ENCODE data around the gene TSPO. TPM values are rescaled to one million over a fixed set of nuclear protein-coding genes. Genes with fewer than 3 reads are reported as not detected.
"Not testable (repeated sequence)": the region's sequence is repeated elsewhere in the genome, so short reads cannot be mapped to it uniquely, and the experiment has no call there.

TSPO gene
- total RNA-seq: 100 to 1,000 TPM; 101 to 115 TPM

- peak; percentile 61 for DNase-seq
- H3K9me3 Mint-ChIP-seq: no peaks in the 10 kb centered on the region
Observed at GRCh38 chr22:43151251-43152002, at the start of gene TSPO. TSPO (plus strand) TSS chr22:43151559; CDS start chr22:43159239, 7,680 bp downstream.

DNA sequence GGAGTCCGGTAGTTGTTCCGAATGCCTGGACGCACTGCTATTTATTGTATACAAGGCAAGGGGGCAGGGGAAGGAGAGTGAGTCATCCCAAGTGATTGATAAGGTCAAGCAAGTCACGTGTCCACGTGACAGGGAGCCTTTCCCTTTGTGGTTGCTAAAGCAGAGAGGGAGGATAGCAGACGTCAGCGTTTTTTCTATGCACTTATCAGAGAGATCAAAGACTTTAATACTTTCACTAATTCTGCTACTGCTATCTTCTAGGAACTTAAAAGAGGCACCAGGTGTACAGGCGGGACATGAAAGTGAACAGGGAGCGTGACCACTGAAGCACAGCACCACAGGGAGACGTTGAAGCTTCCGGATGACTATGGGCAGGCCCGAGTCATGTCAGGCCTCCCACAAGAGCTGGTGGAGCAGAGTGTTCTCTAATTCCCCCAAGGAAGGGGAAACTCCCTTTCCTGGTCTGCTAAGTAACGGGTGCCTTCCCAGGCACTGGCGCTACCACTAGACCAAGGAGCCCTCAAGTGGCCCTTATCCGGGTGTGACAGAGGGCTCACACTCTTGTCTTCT, 47.2 kb upstream of the TSPO start:
- DNase-seq, H3K27me3 Mint-ChIP-seq, H3K4me1 Mint-ChIP-seq, H3K36me3 Mint-ChIP-seq, H3K4me3 Mint-ChIP-seq, H3K9me3 Mint-ChIP-seq, H3K27ac Mint-ChIP-seq: not testable (repeated sequence)

More at GRCh38 chr22:43151251-43152002, at the start of gene TSPO:
- peak within 1 kb of the TSS; percentile 90 for H3K27ac Mint-ChIP-seq
- H3K4me1 Mint-ChIP-seq: peaks cover 19% of the 10 kb centered on the region
- H3K4me3 Mint-ChIP-seq: peak within 1 kb of the TSS; percentile 85
- peaks cover 1% of the 10 kb centered on the region for H3K36me3 Mint-ChIP-seq
- no peaks in the 10 kb centered on the region for H3K27me3 Mint-ChIP-seq

DNA sequence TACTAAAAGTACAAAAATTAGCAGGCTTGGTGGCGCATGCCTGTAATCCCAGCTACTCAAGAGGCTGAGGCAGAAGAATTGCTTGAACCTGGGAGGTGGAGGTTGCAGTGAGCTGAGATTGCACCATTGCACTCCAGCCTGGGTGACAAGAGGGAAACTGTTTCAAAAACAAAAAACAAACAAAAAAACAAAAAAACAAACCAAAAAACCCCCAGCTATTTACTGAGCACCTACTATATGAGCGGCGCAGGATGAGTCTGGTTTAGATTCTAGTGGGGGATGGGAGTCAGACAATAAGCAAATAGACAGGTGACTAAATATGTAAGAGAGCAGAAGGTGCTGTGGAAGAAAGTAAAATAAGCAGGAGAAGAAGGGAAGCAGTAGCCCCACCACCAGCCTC, 46.4 kb upstream of the TSPO start:
- H3K27ac Mint-ChIP-seq, H3K9me3 Mint-ChIP-seq, H3K27me3 Mint-ChIP-seq, H3K4me3 Mint-ChIP-seq, H3K36me3 Mint-ChIP-seq, DNase-seq, H3K4me1 Mint-ChIP-seq: not testable (repeated sequence)

- Mint-ChIP-seq H3K4me3 (no peak overlapping the region), H3K27me3 (no peaks in the 10 kb centered on the region)
- no peak for DNase-seq
Observed at GRCh38 chr22:43106302-43106701, 45.1 kb upstream of the TSPO start.

GRCh38 chr22:43109511-43109910, 41.8 kb upstream of the TSPO start:
- H3K27ac Mint-ChIP-seq: no peak overlapping the region
- H3K4me1 Mint-ChIP-seq: peaks cover 6% of the 10 kb centered on the region
- DNase-seq: no peak
- no peaks in the 10 kb centered on the region for H3K36me3 Mint-ChIP-seq
- no peak overlapping the region for H3K4me3 Mint-ChIP-seq
- H3K27me3 Mint-ChIP-seq: peaks cover 3% of the 10 kb centered on the region
- H3K9me3 Mint-ChIP-seq: no peaks in the 10 kb centered on the region

More at GRCh38 chr22:43106302-43106701, 45.1 kb upstream of the TSPO start:
- H3K36me3 Mint-ChIP-seq: no peaks in the 10 kb centered on the region
- peaks cover 10% of the 10 kb centered on the region for H3K4me1 Mint-ChIP-seq
- no peaks in the 10 kb centered on the region for H3K9me3 Mint-ChIP-seq
- H3K27ac Mint-ChIP-seq: no peak overlapping the region

DNA sequence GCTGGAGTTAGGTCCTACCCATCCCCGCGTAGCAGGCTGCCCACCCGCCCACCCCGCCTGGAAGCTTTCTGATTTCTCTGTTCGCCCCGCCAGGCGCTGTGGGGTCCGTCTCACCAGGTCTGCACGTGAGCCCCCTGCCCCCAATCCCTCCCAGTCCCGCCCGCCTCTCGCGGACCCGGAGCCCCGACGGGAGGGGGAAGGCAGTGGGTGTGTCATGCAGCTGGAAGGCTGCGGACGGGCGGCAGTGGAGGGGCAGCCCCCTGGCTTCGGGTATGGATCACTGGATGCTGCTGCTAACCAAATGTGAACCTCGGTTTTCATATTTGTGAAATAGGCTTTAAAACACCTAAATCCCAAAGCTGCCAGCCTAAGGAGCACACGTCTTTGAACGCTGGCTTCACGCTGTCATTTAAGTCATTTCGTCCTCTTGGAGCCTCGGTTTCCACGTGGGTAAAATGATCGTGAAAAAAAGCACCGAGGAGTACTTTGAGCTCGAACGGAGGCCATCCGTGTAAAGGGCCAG, 41.4 kb upstream of the TSPO start:
- DNase-seq: no peak
- H3K4me3 Mint-ChIP-seq: peak overlapping the region; percentile 68

DNA sequence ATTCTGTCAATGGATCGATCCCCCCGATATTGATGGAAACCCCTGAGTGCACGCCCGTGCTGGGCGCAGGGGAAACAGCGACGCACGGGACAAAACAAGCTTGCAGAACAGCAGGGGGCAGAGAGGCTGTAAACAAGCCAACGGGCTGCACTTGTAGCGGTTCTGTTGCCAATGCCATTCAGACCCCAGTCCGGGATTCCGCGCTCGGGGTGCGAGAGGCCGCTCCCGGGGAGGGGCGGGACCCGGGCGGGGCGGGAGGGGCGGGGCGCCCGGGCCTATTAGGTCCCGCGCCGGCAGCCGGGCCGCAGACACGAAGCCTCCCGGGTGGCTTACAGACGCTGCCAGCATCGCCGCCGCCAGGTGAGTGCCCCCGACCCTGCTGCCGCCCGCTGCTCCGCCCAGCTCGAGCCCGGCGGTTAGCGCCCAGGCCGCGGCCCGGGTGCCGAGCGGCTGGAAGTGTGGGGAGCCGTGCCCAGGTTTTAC, 40.9 kb upstream of the TSPO start, which contains the start of gene BIK:
BIK (plus strand) TSS at position 307 of the 483 bp plus-strand sequence. CDS start 13,273 bp downstream, outside the sequence.
- H3K27ac Mint-ChIP-seq: no peak within 1 kb of the TSS

More for the DNA sequence above, 41.4 kb upstream of the TSPO start:
- H3K27ac Mint-ChIP-seq: no peak overlapping the region
- peaks cover 6% of the 10 kb centered on the region for H3K4me1 Mint-ChIP-seq
- H3K27me3 Mint-ChIP-seq: peaks cover 3% of the 10 kb centered on the region
- no peaks in the 10 kb centered on the region for H3K36me3 Mint-ChIP-seq
- H3K9me3 Mint-ChIP-seq: no peaks in the 10 kb centered on the region

DNA sequence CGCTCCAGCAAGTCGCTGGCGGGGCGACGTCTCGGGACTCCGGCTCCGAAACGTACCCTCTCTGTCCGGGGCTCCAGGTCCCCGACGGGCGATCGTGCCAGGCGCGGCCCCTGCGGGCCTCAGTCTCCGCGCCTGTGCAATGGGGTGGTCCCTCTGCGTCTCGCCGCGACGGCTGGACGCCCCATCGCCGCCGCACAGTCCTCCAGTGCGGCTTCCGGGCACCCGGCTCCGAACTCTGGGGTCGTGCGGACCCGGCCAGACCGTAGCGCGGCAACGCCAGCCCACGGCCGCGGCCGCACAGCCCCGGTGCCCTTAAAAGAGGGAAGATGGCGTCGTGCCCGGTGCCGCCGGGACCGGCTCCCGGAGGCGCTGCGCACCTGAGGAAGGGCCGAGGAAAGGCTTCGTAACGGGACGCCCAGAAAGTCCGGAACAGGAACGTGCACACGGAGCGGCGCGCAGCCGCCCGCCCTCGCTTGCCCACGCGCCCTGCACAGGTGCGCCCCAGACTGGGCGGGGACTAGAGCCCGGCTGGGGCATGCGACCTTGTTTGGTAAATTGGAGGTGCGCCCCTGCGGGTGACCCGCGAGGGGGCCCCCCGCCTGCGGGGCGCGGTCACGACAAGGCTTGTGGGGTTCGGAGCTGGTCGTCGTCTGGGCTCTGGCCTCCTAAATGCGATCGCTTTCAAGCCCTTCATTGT, 40.3 kb upstream of the TSPO start:
- no peak overlapping the region for H3K27ac Mint-ChIP-seq
- no peaks in the 10 kb centered on the region for H3K9me3 Mint-ChIP-seq
- H3K27me3 Mint-ChIP-seq: peaks cover 3% of the 10 kb centered on the region
- no peaks in the 10 kb centered on the region for H3K36me3 Mint-ChIP-seq
- H3K4me3 Mint-ChIP-seq: peak overlapping the region; percentile 45
- H3K4me1 Mint-ChIP-seq: peaks cover 6% of the 10 kb centered on the region
- peak; percentile 53 for DNase-seq

More for the DNA sequence above, 40.9 kb upstream of the TSPO start, which contains the start of gene BIK:
- peak within 1 kb of the TSS; percentile 68 for H3K4me3 Mint-ChIP-seq
- peaks cover 6% of the 10 kb centered on the region for H3K4me1 Mint-ChIP-seq
- no peaks in the 10 kb centered on the region for H3K36me3 Mint-ChIP-seq
- H3K27me3 Mint-ChIP-seq: peaks cover 3% of the 10 kb centered on the region
- DNase-seq: peak; percentile 24
- H3K9me3 Mint-ChIP-seq: no peaks in the 10 kb centered on the region

GRCh38 chr22:43113526-43114251, 37.7 kb upstream of the TSPO start:
- Mint-ChIP-seq H3K4me1 (peaks cover 6% of the 10 kb centered on the region), H3K27ac (no peak overlapping the region), H3K27me3 (peaks cover 3% of the 10 kb centered on the region), H3K4me3 (no peak overlapping the region), H3K36me3 (no peaks in the 10 kb centered on the region), H3K9me3 (no peaks in the 10 kb centered on the region)
- DNase-seq: no peak

- H3K4me1 Mint-ChIP-seq: peaks cover 6% of the 10 kb centered on the region
- no peak for DNase-seq
- H3K27me3 Mint-ChIP-seq: peaks cover 3% of the 10 kb centered on the region
- H3K36me3 Mint-ChIP-seq: no peaks in the 10 kb centered on the region
- H3K9me3 Mint-ChIP-seq: no peaks in the 10 kb centered on the region
- H3K27ac Mint-ChIP-seq: no peak overlapping the region
- H3K4me3 Mint-ChIP-seq: no peak overlapping the region
Observed at GRCh38 chr22:43114958-43115357, 36.4 kb upstream of the TSPO start.

DNA sequence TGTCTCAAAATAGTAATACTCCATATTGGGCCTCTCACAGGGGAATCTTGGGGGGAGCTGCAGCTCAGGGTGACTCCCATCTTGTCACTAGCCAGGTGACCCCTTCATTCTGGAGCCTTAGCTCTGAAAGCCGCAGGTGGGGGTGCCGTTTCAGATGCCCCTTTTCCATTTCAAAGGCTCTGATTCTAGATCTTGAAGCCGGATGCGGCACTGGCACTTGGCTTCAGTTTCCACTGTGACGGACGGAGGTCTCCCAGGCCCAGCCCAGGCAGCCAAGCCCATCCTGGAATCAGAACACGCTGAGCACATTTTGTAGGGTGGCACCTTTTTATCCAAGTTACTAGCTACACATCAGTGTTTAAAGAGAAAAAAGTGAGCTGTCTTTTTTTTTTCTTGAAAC, 34.4 kb upstream of the TSPO start:
- no peaks in the 10 kb centered on the region for H3K4me1 Mint-ChIP-seq
- no peaks in the 10 kb centered on the region for H3K27me3 Mint-ChIP-seq
- no peak for DNase-seq
- H3K9me3 Mint-ChIP-seq: no peaks in the 10 kb centered on the region
- H3K4me3 Mint-ChIP-seq: no peak overlapping the region
- no peak overlapping the region for H3K27ac Mint-ChIP-seq
- no peaks in the 10 kb centered on the region for H3K36me3 Mint-ChIP-seq

- DNase-seq: no peak
- H3K4me1 Mint-ChIP-seq: no peaks in the 10 kb centered on the region
- H3K36me3 Mint-ChIP-seq: no peaks in the 10 kb centered on the region
Observed at GRCh38 chr22:43118024-43118849, 33.1 kb upstream of the TSPO start.

GRCh38 chr22:43118953-43119458, 32.4 kb upstream of the TSPO start:
- Mint-ChIP-seq H3K4me1 (no peaks in the 10 kb centered on the region), H3K27me3 (no peaks in the 10 kb centered on the region), H3K27ac (no peak overlapping the region), H3K36me3 (no peaks in the 10 kb centered on the region), H3K9me3 (no peaks in the 10 kb centered on the region), H3K4me3 (no peak overlapping the region)
- DNase-seq: no peak

More at GRCh38 chr22:43118024-43118849, 33.1 kb upstream of the TSPO start:
- Mint-ChIP-seq H3K4me3 (no peak overlapping the region), H3K27ac (no peak overlapping the region), H3K9me3 (no peaks in the 10 kb centered on the region), H3K27me3 (no peaks in the 10 kb centered on the region)
